ENCODE data around the gene KLHL22. TPM values are rescaled to one million over a fixed set of nuclear protein-coding genes. Genes with fewer than 3 reads are reported as not detected.
A peak's percentile ranks its signal among the peaks of the same experiment; 100 is the strongest.
"Not testable (repeated sequence)": the region's sequence is repeated elsewhere in the genome, so short reads cannot be mapped to it uniquely, and the experiment has no call there.

The KLHL22 gene, protein sequence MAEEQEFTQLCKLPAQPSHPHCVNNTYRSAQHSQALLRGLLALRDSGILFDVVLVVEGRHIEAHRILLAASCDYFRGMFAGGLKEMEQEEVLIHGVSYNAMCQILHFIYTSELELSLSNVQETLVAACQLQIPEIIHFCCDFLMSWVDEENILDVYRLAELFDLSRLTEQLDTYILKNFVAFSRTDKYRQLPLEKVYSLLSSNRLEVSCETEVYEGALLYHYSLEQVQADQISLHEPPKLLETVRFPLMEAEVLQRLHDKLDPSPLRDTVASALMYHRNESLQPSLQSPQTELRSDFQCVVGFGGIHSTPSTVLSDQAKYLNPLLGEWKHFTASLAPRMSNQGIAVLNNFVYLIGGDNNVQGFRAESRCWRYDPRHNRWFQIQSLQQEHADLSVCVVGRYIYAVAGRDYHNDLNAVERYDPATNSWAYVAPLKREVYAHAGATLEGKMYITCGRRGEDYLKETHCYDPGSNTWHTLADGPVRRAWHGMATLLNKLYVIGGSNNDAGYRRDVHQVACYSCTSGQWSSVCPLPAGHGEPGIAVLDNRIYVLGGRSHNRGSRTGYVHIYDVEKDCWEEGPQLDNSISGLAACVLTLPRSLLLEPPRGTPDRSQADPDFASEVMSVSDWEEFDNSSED
- total RNA-seq (11.0 TPM), polyA plus RNA-seq (14.2 TPM)
- long read RNA-seq, donor 1: 0 reads
- long read RNA-seq, donor 2, partial matches to known transcripts: 0 of 4 reads
- long read RNA-seq, donor 2, other reads (novel, unspliced or antisense): 0 of 4 reads
- long read RNA-seq, donor 3, partial matches to known transcripts: 0 of 2 reads
- long read RNA-seq, donor 3, other reads (novel, unspliced or antisense): 0 of 2 reads
- long read RNA-seq, donor 4, partial matches to known transcripts: 0 of 2 reads
- long read RNA-seq, donor 4, other reads (novel, unspliced or antisense): 0 of 2 reads
- long read RNA-seq, donor 5, transcript KLHL22-201 (7 exons, 2,616 nt): major isoform, 5 of 5 reads
- long read RNA-seq, donor 5, partial matches to known transcripts: 0 of 5 reads
- long read RNA-seq, donor 5, other reads (novel, unspliced or antisense): 0 of 5 reads
- long read RNA-seq, donor 6, partial matches to known transcripts: 0 of 2 reads
- long read RNA-seq, donor 6, other reads (novel, unspliced or antisense): 0 of 2 reads
- long read RNA-seq, donor 7: 0 reads
- long read RNA-seq, donor 8: 0 reads
- long read RNA-seq, donor 9, partial matches to known transcripts: 0 of 1 reads
- long read RNA-seq, donor 9, other reads (novel, unspliced or antisense): 0 of 1 reads
- long read RNA-seq, donor 10, partial matches to known transcripts: 0 of 4 reads
- long read RNA-seq, donor 10, other reads (novel, unspliced or antisense): 0 of 4 reads

DNA sequence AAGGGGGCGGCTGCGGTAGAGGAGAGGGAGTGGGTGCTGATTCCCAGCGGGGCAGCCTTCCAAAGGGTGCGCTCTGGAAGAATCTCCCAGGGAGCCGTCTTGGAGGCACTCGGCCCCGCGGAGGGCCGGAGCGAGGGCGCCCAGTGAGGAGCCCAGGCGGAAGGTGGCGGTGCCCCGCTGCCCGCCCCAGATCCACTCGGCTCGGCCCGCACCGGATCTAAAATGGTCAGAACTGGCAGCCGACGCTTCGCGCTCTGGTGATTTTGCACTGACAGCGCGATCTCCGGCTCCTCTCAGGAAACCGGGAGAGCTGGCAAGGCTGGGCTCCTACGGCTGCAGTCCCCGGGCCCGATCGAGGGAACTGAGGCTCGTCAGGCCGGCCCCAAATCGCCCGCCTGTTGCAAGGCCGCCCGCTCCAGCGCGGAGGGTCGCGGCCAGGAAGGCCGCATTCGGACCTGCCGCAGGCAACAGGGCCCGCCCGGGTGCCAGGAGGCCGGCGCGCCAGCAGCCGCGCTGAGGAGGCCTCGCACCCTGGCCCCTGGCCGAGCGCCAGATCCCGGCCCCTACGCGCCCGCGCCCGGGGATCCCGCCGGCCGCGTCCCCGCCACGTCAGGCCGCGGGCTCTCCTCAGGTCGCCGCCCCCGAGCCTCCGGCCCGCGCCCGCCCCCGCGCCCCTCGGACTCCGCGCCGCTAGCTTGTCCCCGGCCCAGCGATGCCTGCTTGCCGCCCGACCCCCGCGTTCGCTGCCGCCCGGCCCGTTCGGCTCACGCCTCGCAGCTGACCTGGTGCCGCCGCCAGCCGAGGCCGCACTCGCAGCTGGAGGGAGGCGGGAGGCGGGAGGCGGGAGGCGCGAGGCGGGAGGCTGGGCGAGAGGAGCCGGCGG lies at the start of gene KLHL22:
Gene KLHL22, minus strand, starts transcription at position 818 of the 883 bp plus-strand sequence. CDS start 6,584 bp downstream, outside the sequence.
- WGBS: 2% methylated on average over 108 of the region's 108 CpGs
- Histone ChIP-seq H3K27ac (ENCODE audit: low read depth in 1 of 2, low read length in 1 of 2) (peak within 1 kb of the TSS; percentile 69 to 81), H3K9me3 (ENCODE audit: control insufficient read depth in 2 of 2, insufficient read depth in 1 of 2, low read length in 1 of 2) (no peaks in the 10 kb centered on the region), H3K36me3 (ENCODE audit: control insufficient read depth in 2 of 2, insufficient read depth in 2 of 2, low read length in 1 of 2) (no peaks in the 10 kb centered on the region), H3K4me1 (ENCODE audit: control insufficient read depth in 2 of 2, insufficient read depth in 2 of 2, low read length in 2 of 2) (peaks cover 4 to 25% of the 10 kb centered on the region in 2 donors), H3K4me3 (ENCODE audit: low read length in 2 of 2) (peak within 1 kb of the TSS; percentile 74 to 79), H3K27me3 (ENCODE audit: control insufficient read depth in 2 of 2, insufficient read depth in 1 of 2, low read length in 1 of 2) (peaks cover 11 to 21% of the 10 kb centered on the region in 2 donors)
- peak in 1 of 9 donors; percentile 37 for DNase-seq (ENCODE audit: low read depth in 6 of 9, low spot score in 9 of 9)

DNA sequence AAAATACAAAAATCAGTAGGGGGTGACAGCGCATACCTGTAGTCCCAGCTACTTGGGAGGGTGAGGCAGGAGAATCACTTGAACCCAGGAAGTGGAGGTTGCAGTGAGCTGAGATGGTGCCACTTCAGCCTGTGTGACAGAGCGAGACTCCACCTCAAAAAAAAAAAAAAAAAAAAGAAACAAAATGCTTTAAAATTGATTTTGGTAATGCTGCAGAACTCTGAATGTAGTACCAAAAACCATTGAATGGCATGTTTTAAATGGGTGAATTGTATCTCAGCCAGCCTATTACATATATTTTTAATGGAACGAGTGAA lies 49.7 kb upstream of the KLHL22 start:
- not testable (repeated sequence) for H3K27ac ChIP-seq (ENCODE audit: low read depth in 1 of 2, low read length in 1 of 2); DNase-seq (ENCODE audit: low read depth in 6 of 9, low spot score in 9 of 9); H3K27me3 ChIP-seq (ENCODE audit: control insufficient read depth in 2 of 2, insufficient read depth in 1 of 2, low read length in 1 of 2); H3K9me3 ChIP-seq (ENCODE audit: control insufficient read depth in 2 of 2, insufficient read depth in 1 of 2, low read length in 1 of 2); H3K4me3 ChIP-seq (ENCODE audit: low read length in 2 of 2)
- 94% methylated on average over 3 of the region's 3 CpGs for WGBS
- peaks cover 17 to 26% of the 10 kb centered on the region in 2 donors for H3K4me1 ChIP-seq (ENCODE audit: control insufficient read depth in 2 of 2, insufficient read depth in 2 of 2, low read length in 2 of 2)
- H3K36me3 ChIP-seq (ENCODE audit: control insufficient read depth in 2 of 2, insufficient read depth in 2 of 2, low read length in 1 of 2): peaks cover 3 to 31% of the 10 kb centered on the region in 2 donors

DNA sequence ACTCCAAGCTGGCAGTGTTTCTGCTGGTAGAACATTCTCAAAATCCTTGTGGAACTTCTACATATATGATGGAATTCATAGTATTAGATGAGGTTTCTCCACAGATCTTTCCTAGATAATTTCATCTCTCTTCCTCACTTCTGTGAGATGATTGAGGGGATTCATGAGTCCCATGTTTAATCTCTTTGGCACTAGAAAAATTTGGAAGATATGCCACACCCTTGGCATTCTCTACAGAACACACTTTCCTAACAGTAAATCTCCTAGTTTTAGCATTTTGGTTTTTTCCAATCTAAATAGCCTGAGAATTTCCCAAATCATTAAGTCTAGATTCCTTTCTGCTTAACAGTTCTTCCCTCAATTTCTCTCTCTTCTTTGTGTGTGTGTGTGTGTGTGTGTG lies 47.1 kb upstream of the KLHL22 start:
- Histone ChIP-seq H3K27me3 (ENCODE audit: control insufficient read depth in 2 of 2, insufficient read depth in 1 of 2, low read length in 1 of 2) (no peaks in the 10 kb centered on the region), H3K27ac (ENCODE audit: low read depth in 1 of 2, low read length in 1 of 2) (no peak overlapping the region), H3K4me3 (ENCODE audit: low read length in 2 of 2) (no peak overlapping the region), H3K4me1 (ENCODE audit: control insufficient read depth in 2 of 2, insufficient read depth in 2 of 2, low read length in 2 of 2) (peaks cover 0 to 3% of the 10 kb centered on the region in 2 donors), H3K36me3 (ENCODE audit: control insufficient read depth in 2 of 2, insufficient read depth in 2 of 2, low read length in 1 of 2) (peaks cover 8 to 48% of the 10 kb centered on the region in 2 donors), H3K9me3 (ENCODE audit: control insufficient read depth in 2 of 2, insufficient read depth in 1 of 2, low read length in 1 of 2) (no peaks in the 10 kb centered on the region)
- no peak for DNase-seq (ENCODE audit: low read depth in 6 of 9, low spot score in 9 of 9)

DNA sequence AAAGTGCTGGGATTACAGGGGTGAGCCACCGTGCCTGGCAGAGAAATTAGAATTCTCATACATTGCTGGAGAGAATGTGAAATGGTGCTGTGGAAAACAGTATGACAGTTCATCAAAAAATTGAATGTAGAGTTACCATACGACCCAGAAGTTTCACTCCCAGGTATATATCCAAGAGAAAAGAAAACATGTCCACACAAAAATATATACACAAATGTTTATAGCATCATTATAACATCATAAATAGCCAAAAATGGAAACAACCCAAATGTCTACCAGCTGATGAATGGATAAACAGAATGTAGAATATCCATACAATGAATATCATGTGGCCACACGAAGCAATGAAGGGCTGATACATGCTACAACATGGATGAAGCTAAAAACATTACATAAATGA lies 46.5 kb upstream of the KLHL22 start:
- peaks cover 0 to 3% of the 10 kb centered on the region in 2 donors for H3K4me1 ChIP-seq (ENCODE audit: control insufficient read depth in 2 of 2, insufficient read depth in 2 of 2, low read length in 2 of 2)
- over 99% methylated on average over 3 of the region's 3 CpGs for WGBS
- no peak for DNase-seq (ENCODE audit: low read depth in 6 of 9, low spot score in 9 of 9)
- peaks cover 0 to 3% of the 10 kb centered on the region in 2 donors for H3K9me3 ChIP-seq (ENCODE audit: control insufficient read depth in 2 of 2, insufficient read depth in 1 of 2, low read length in 1 of 2)
- H3K4me3 ChIP-seq (ENCODE audit: low read length in 2 of 2): no peak overlapping the region
- H3K27ac ChIP-seq (ENCODE audit: low read depth in 1 of 2, low read length in 1 of 2): no peak overlapping the region
- no peaks in the 10 kb centered on the region for H3K27me3 ChIP-seq (ENCODE audit: control insufficient read depth in 2 of 2, insufficient read depth in 1 of 2, low read length in 1 of 2)
- H3K36me3 ChIP-seq (ENCODE audit: control insufficient read depth in 2 of 2, insufficient read depth in 2 of 2, low read length in 1 of 2): peaks cover 15 to 55% of the 10 kb centered on the region in 2 donors

DNA sequence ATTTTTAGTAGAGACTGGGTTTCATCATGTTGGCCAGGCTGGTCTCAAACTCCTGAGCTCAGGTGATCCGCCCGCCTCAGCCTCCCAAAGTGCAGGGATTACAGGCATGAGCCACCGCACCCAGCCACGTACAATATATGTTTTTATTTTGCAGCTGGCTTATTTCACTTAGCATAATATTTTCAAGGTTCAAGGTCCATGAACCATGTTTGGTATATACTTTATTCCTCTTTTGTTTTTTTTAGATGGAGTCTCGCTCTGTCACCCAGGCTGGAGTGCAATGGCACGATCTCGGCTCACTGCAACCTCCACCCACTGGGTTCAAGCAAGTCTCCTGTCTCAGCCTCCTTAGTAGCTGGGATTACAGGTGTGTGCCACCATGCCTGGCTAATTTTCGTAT lies 43.3 kb upstream of the KLHL22 start:
- Histone ChIP-seq H3K4me1 (ENCODE audit: control insufficient read depth in 2 of 2, insufficient read depth in 2 of 2, low read length in 2 of 2) (peaks cover under 1 to 13% of the 10 kb centered on the region in 2 donors), H3K36me3 (ENCODE audit: control insufficient read depth in 2 of 2, insufficient read depth in 2 of 2, low read length in 1 of 2) (peaks cover 19 to 48% of the 10 kb centered on the region in 2 donors)
- not testable (repeated sequence) for H3K9me3 ChIP-seq (ENCODE audit: control insufficient read depth in 2 of 2, insufficient read depth in 1 of 2, low read length in 1 of 2); DNase-seq (ENCODE audit: low read depth in 6 of 9, low spot score in 9 of 9); H3K27ac ChIP-seq (ENCODE audit: low read depth in 1 of 2, low read length in 1 of 2); H3K4me3 ChIP-seq (ENCODE audit: low read length in 2 of 2); H3K27me3 ChIP-seq (ENCODE audit: control insufficient read depth in 2 of 2, insufficient read depth in 1 of 2, low read length in 1 of 2)
- WGBS: 99% methylated on average over 8 of the region's 8 CpGs

DNA sequence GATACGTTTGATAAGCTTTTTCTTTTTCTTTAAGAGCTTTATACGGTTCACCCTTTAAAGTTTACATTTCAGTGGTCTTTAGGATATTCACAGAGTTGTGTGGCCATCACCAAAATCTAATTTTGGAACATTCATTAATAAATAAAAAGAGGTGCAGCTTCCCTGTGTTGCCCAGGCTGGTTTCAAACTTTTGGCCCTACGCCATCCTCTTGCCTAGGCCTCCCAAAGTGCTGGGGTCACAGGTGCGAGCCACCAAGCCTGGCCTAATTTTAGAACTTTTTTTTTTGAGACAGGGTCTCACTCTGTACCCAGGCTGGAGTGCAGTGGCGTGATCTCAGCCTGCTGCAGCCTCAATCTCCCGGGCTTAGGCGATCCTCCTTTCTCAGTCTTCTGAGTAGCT lies 42.4 kb upstream of the KLHL22 start:
- Histone ChIP-seq H3K4me3 (ENCODE audit: low read length in 2 of 2) (no peak overlapping the region), H3K27me3 (ENCODE audit: control insufficient read depth in 2 of 2, insufficient read depth in 1 of 2, low read length in 1 of 2) (no peaks in the 10 kb centered on the region), H3K36me3 (ENCODE audit: control insufficient read depth in 2 of 2, insufficient read depth in 2 of 2, low read length in 1 of 2) (peaks cover 19 to 47% of the 10 kb centered on the region in 2 donors), H3K9me3 (ENCODE audit: control insufficient read depth in 2 of 2, insufficient read depth in 1 of 2, low read length in 1 of 2) (peaks cover 0 to 3% of the 10 kb centered on the region in 2 donors), H3K4me1 (ENCODE audit: control insufficient read depth in 2 of 2, insufficient read depth in 2 of 2, low read length in 2 of 2) (peaks cover 9 to 22% of the 10 kb centered on the region in 2 donors), H3K27ac (ENCODE audit: low read depth in 1 of 2, low read length in 1 of 2) (no peak overlapping the region)
- no peak for DNase-seq (ENCODE audit: low read depth in 6 of 9, low spot score in 9 of 9)
- 99% methylated on average over 7 of the region's 7 CpGs for WGBS

DNA sequence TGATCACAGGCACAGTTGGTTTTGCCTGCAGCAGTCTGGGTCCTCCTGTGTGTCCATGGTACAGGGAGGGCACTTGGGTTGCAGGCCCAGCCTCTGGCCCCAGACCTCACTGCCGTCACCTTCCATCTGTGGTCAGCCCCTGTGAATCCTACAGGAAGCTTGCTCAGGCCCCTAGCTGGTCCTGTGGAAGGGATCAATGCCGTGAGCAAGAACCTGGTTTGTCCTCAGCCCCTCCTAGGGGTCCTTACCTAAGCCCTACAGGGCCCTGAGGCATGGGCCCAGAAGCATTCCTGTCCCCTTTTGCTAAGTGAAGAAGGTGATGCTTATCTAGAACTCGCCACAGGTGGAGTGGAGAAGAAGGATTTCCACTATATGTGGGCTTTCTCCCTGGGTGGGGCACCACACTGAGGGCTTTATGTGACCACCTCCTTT lies 41.7 kb upstream of the KLHL22 start:
- DNase-seq (ENCODE audit: low read depth in 6 of 9, low spot score in 9 of 9): no peak
- no peaks in the 10 kb centered on the region for H3K27me3 ChIP-seq (ENCODE audit: control insufficient read depth in 2 of 2, insufficient read depth in 1 of 2, low read length in 1 of 2)
- peaks cover 16 to 29% of the 10 kb centered on the region in 2 donors for H3K4me1 ChIP-seq (ENCODE audit: control insufficient read depth in 2 of 2, insufficient read depth in 2 of 2, low read length in 2 of 2)
- H3K27ac ChIP-seq (ENCODE audit: low read depth in 1 of 2, low read length in 1 of 2): no peak overlapping the region
- peaks cover 19 to 42% of the 10 kb centered on the region in 2 donors for H3K36me3 ChIP-seq (ENCODE audit: control insufficient read depth in 2 of 2, insufficient read depth in 2 of 2, low read length in 1 of 2)
- no peak overlapping the region for H3K4me3 ChIP-seq (ENCODE audit: low read length in 2 of 2)
- H3K9me3 ChIP-seq (ENCODE audit: control insufficient read depth in 2 of 2, insufficient read depth in 1 of 2, low read length in 1 of 2): peaks cover 0 to 3% of the 10 kb centered on the region in 2 donors
- over 99% methylated on average over 3 of the region's 3 CpGs for WGBS

All from thymus (tissue), 14 donors.